GM12874 (cell line): ENCODE results near the gene TMEM125.

ENCODE experiments used
- TF ChIP-seq, protein P1 (sequence below): IDR thresholded peaks from 2 replicates; pipeline ENCODE4 v1.5.1; 2011; ENCODE audit warnings: low read depth, mild to moderate bottlenecking, control low read depth, low read length, moderate library complexity; ENCODE audit not compliant: insufficient read depth

Gene TMEM125

DNA sequence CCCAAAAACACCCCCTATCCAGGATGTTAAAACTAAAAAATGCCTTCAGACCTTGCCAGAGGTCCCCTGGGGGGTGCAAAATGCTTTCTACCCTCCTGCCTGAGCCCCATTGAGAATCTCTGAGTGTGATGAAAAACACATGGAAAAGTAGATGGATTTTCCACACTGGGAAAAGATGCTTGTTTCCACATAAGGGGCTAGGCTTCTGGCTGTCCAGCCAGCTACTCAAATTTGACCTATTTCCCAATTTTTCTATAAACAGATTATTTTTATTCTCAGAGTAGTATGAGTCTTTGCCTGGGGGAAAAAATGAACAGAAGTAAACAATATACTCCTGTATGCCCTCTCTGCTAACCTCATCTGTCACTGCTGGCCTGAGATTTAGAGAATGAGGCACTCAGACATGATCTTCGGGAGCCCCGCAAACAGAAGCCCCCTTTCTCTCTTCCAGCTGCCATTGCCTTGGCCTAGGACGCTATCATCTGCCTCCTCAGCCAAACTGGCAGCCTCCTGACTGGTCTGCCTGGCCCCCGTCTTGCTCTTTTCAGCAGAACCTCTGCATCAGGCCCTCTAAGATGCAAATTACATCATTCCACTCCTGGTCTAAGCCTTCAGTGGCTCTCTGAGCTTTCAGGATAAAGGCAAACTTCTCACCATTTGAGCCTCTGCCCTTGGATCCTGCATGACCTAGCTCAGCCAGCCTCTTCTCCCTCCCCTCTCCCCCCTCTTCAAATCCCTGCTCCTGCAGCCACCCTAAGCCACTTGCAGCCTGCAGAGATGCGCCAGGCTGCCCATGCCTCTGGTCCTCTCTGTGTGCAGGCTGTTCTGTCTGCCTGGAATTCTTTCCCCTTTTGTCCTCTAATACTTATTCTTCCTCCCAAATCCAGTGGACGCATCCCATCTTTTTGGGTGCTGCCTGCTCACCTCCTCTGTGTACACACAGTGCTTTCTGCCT, 39.7 kb upstream of the TMEM125 start:
- TF ChIP-seq, protein P1, sequence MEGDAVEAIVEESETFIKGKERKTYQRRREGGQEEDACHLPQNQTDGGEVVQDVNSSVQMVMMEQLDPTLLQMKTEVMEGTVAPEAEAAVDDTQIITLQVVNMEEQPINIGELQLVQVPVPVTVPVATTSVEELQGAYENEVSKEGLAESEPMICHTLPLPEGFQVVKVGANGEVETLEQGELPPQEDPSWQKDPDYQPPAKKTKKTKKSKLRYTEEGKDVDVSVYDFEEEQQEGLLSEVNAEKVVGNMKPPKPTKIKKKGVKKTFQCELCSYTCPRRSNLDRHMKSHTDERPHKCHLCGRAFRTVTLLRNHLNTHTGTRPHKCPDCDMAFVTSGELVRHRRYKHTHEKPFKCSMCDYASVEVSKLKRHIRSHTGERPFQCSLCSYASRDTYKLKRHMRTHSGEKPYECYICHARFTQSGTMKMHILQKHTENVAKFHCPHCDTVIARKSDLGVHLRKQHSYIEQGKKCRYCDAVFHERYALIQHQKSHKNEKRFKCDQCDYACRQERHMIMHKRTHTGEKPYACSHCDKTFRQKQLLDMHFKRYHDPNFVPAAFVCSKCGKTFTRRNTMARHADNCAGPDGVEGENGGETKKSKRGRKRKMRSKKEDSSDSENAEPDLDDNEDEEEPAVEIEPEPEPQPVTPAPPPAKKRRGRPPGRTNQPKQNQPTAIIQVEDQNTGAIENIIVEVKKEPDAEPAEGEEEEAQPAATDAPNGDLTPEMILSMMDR = no peak

DNA sequence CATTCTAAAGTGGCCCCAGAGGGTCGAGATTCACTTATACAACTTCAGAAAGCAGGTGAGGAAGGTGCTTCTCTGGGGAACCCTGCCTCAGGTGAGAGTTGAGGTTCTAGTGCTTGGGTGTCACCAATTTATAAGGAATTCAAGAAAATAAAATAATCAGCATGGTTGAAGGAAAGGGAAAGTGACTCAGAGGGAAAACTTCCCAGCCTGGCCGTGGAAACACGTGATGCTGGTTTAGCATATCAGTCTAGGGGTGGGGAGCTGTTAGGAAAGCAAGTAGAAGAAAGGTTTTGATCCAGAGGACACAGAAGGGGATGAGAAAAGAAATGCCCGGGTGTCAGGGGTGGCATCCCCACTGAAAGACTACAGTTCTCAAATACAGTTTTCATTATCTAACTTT, 37.7 kb upstream of the TMEM125 start:
- TF ChIP-seq, protein P1 = no peak

DNA sequence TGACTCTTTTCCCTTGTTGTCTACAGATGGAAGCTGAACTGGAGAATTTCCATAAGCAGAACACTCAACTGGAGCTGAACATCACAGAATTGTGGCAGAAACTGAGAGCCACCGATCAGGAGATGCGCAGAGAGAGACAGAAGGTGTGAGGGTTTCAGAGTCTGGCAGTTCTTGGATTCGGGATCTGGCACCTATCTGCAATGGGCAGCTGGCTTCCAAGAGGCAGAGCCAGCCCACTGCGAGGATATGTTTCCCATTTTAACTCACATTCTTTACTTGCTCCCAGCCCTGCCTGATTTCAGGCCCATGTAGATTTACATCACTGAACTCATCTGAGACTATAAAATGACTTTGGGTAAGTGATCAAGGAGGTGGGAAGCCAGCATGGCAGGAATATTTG, 37.3 kb upstream of the TMEM125 start:
- TF ChIP-seq, protein P1 = no peak

DNA sequence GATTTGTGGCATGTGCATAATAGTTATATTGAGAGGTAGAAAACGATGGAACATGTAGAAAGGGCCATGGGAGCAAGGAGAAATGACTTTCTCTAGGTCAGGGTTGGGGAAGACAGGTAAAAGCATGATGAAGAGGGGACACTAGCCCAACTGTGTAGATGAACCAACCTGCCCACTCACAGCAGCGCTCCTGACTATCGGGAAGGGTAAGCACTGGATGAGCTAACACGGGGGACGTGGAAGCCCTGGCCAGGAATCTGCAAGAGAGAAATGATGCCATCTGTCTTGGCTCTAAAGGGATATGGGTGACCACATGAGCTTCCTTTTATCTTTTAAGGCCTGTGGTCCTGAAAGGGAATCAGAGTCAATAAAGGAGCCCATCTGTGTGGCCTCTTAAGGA, 36.2 kb upstream of the TMEM125 start:
- TF ChIP-seq, protein P1 = no peak

DNA sequence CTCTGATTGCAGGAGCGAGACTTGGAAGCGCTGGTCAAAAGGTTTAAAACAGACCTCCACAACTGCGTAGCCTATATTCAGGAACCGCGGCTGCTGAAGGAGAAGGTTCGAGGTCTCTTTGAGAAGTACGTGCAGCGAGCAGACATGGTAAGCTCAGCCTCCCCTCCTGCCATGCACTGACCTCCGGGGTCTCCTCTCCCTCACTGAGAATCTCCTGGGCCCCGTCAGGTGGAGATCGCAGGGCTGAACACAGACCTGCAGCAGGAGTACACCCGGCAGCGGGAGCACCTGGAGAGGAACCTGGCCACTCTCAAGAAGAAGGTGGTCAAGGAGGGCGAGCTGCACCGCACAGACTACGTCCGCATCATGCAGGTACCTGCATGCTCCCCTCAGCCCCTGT, 35.5 kb upstream of the TMEM125 start:
- TF ChIP-seq, protein P1 = no peak

DNA sequence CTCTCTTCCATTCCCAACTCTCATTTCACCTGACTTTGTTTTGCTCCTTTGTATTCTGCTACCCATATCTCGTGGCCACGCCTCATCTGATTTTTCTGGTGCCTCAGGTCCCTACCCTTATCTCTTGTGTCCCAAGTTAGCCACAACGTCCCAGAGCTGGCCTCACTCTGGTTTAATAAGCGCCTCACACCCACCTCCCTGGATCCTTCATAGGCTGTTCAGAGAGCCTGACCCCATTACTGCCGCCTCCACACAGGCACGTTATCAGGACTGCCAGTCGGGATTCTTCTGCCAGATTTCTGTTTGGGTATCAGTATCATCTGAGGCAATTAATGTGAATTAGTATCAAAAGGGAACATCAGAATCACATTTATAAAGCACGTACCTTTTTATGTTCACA, 34.7 kb upstream of the TMEM125 start:
- TF ChIP-seq, protein P1 = no peak

DNA sequence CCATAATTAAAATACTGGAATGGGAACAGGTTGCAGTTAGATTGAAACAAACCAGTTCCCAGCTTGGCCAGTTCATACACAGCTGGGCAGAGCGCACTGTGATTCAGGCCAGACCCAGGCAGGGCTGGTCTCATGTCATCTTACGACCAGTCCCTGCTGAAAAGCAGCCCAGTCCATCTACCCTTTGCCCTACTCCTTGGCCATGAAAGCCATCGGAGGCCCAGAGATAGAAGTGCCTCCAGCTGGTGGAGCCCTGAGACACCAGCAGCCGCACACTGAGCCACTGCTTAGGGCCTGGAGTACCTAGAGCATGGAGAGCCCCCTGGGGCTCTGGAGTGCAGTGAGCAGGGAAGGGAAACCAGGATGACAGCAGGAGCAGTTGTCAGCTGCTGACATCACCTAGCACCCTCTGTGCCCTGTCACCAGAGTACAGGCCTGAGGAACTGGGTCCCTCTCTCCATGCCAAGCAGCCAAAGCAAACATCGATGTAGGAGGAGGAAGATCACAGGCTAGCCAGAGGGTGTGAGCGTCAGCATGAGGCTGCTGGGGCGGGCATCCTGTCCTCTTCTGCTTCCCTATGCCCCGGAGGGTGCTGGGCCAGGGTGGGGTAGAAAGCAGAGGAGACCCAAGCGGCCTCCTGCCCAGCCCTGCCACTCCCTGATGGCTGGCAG, 34.2 kb upstream of the TMEM125 start:
- TF ChIP-seq, protein P1 = no peak
